H1 (cell line): ENCODE measurements around the gene CCDC107. TPM values are rescaled to one million over a fixed set of nuclear protein-coding genes. Genes with fewer than 3 reads are reported as not detected.
"Not testable (repeated sequence)": the region's sequence is repeated elsewhere in the genome, so short reads cannot be mapped to it uniquely, and the experiment has no call there.

Experiments used
- CTCF ChIA-PET: fragments of 300-600 bp; sonication (Branson Sonifier 250); formaldehyde crosslinking; loops from one replicate; lab custom pipeline; 2021; ENCODE audit not compliant: partially characterized antibody; lab: Charles Lee
- POLR2A ChIA-PET: fragments of 300-600 bp; sonication (Branson Sonifier 250); formaldehyde crosslinking; loops from one replicate; lab custom pipeline; 2021; ENCODE audit warnings: inconsistent platforms; ENCODE audit not compliant: partially characterized antibody; lab: Charles Lee
- DNase-seq, 2 experiments: peaks; one replicate each; pipeline versions ENCODE4 v3.0.0 to v3.0.0-alpha.2; 2010 to 2022; ENCODE audit warnings: low spot score in 2 of 2, low read depth in 1 of 2, mixed read lengths in 1 of 2
- FAIRE-seq: peaks from 2 replicates; lab custom pipeline; 2011; peaks lifted over from hg19 to GRCh38; lab: Jason Lieb, UNC
- H2AFZ ChIP-seq: 2 replicates; pipeline ENCODE4 v1.8.1; 2012; ENCODE audit warnings: low read length, inconsistent platforms
- H2AK5ac ChIP-seq: 2 replicates; pipeline ENCODE4 v1.6.1; 2013; ENCODE audit warnings: low read depth, low read length
- H2BK120ac ChIP-seq: replicated peaks from 2 replicates; pipeline ENCODE3; 2013; ENCODE audit warnings: low read depth, low read length, inconsistent platforms
- H2BK12ac ChIP-seq: 2 replicates; pipeline ENCODE4 v1.6.1; 2013; ENCODE audit warnings: low read depth, low read length
- H2BK15ac ChIP-seq: 2 replicates; pipeline ENCODE4 v1.6.1; 2013; ENCODE audit warnings: low read length
- H2BK20ac ChIP-seq: 2 replicates; pipeline ENCODE4 v1.6.1; 2013; ENCODE audit warnings: low read length
- H2BK5ac ChIP-seq: 2 replicates; pipeline ENCODE4 v1.6.1; 2013; ENCODE audit warnings: low read depth, low read length
- H3K14ac ChIP-seq: 2 replicates; pipeline ENCODE4 v1.6.1; 2013; ENCODE audit warnings: inconsistent platforms; ENCODE audit not compliant: insufficient read length
- H3K18ac ChIP-seq: 2 replicates; pipeline ENCODE4 v1.6.1; 2013; ENCODE audit warnings: low read length; ENCODE audit errors: extremely low read depth
- H3K23ac ChIP-seq: 2 replicates; pipeline ENCODE4 v1.6.1; 2013; ENCODE audit warnings: inconsistent platforms; ENCODE audit not compliant: insufficient read length
- H3K23me2 ChIP-seq: 2 replicates; pipeline ENCODE4 v1.6.1; 2013; ENCODE audit warnings: low read depth, low read length
- H3K27ac ChIP-seq: 2 replicates; pipeline ENCODE4 v1.6.1; 2011; ENCODE audit warnings: low read depth, low read length, inconsistent platforms
- H3K27me3 ChIP-seq, 4 experiments: replicated peaks in 1 of 4; 1 replicate in 1 of 4; 2 replicates in 3 of 4; pipeline versions ENCODE4 v1.6.1 to v1.8.1; 2011 to 2013; ENCODE audit warnings: low read length in 3 of 4, mild to moderate bottlenecking in 3 of 4, inconsistent platforms in 2 of 4, mixed read lengths in 2 of 4, moderate library complexity in 1 of 4; ENCODE audit not compliant: control insufficient read depth in 3 of 4, insufficient read depth in 3 of 4; ENCODE audit errors: extremely low read depth in 1 of 4
- H3K36me3 ChIP-seq, 4 experiments: 2 replicates each; pipeline versions ENCODE4 v1.6.1 to v1.8.1; 2011 to 2013; ENCODE audit warnings: mild to moderate bottlenecking in 4 of 4, low read length in 3 of 4, moderate library complexity in 2 of 4, control low read depth in 1 of 4, inconsistent platforms in 1 of 4; ENCODE audit not compliant: insufficient read depth in 4 of 4, control insufficient read depth in 2 of 4
- H3K4ac ChIP-seq: replicated peaks from 2 replicates; pipeline ENCODE3; 2013; ENCODE audit warnings: low read length, low read depth, mixed read lengths, inconsistent platforms; ENCODE audit not compliant: insufficient read length
- H3K4me1 ChIP-seq, 4 experiments: replicated peaks in 1 of 4; 1 replicate in 1 of 4; 2 replicates in 3 of 4; pipeline versions ENCODE4 v1.6.1 to v1.8.1; 2011 to 2013; ENCODE audit warnings: low read length in 3 of 4, inconsistent platforms in 2 of 4, mixed read lengths in 1 of 4; ENCODE audit not compliant: insufficient read depth in 4 of 4, control insufficient read depth in 3 of 4
- H3K4me2 ChIP-seq, 2 experiments: 2 replicates each; pipeline versions ENCODE4 v1.6.1 to v1.8.1; 2011 to 2013; ENCODE audit warnings: low read depth in 2 of 2, low read length in 2 of 2, control low read depth in 1 of 2, inconsistent platforms in 1 of 2, mild to moderate bottlenecking in 1 of 2; ENCODE audit not compliant: insufficient read depth in 1 of 2
- H3K4me3 ChIP-seq, 4 experiments: fragments of 200-600, 300-600 bp in 1 of 4; sonication (generic), shearing (Covaris generic), sonication (Bioruptor Twin) in 1 of 4; 2 replicates each; pipeline versions ENCODE4 v1.5.1 to v1.8.1; 2011 to 2016; ENCODE audit warnings: low read length in 4 of 4, low read depth in 3 of 4, control low read depth in 2 of 4, inconsistent platforms in 2 of 4, mild to moderate bottlenecking in 2 of 4, mixed read lengths in 1 of 4, moderate library complexity in 1 of 4; ENCODE audit not compliant: insufficient read depth in 2 of 4; ENCODE audit errors: extremely low read depth in 1 of 4
- H3K56ac ChIP-seq: replicated peaks from 2 replicates; pipeline ENCODE3; 2013; ENCODE audit warnings: low read depth, mild to moderate bottlenecking, mixed read lengths, low read length, inconsistent platforms; ENCODE audit not compliant: insufficient read length
- H3K79me1 ChIP-seq: 2 replicates; pipeline ENCODE4 v1.6.1; 2013; ENCODE audit warnings: low read depth, low read length, control low read depth
- H3K79me2 ChIP-seq, 2 experiments: 2 replicates each; pipeline versions ENCODE4 v1.6.1 to v1.8.1; 2012 to 2013; ENCODE audit warnings: low read length in 2 of 2, mild to moderate bottlenecking in 2 of 2, inconsistent platforms in 1 of 2; ENCODE audit not compliant: insufficient read depth in 2 of 2, control insufficient read depth in 1 of 2
- H3K9ac ChIP-seq, 4 experiments: replicated peaks in 1 of 4; 1 replicate in 1 of 4; 2 replicates in 3 of 4; pipeline versions ENCODE4 v1.6.1 to v1.8.1; 2011 to 2013; ENCODE audit warnings: low read depth in 3 of 4, low read length in 3 of 4, control low read depth in 2 of 4, mild to moderate bottlenecking in 2 of 4, moderate library complexity in 2 of 4, inconsistent platforms in 1 of 4; ENCODE audit errors: extremely low read depth in 1 of 4
- H3K9me3 ChIP-seq, 2 experiments: 2 replicates each; pipeline versions ENCODE4 v1.6.1 to v1.8.1; 2012 to 2013; ENCODE audit warnings: mild to moderate bottlenecking in 2 of 2, moderate library complexity in 2 of 2, control low read depth in 1 of 2, inconsistent platforms in 1 of 2, low read depth in 1 of 2, low read length in 1 of 2, mixed read lengths in 1 of 2; ENCODE audit not compliant: insufficient read depth in 2 of 2
- H4K20me1 ChIP-seq, 2 experiments: replicated peaks in 1 of 2; 2 replicates each; pipeline versions ENCODE3 to v1.8.1; 2011 to 2013; ENCODE audit warnings: inconsistent platforms in 2 of 2, low read length in 2 of 2, mild to moderate bottlenecking in 1 of 2; ENCODE audit not compliant: insufficient read depth in 2 of 2, control insufficient read depth in 1 of 2
- H4K5ac ChIP-seq: 2 replicates; pipeline ENCODE4 v1.6.1; 2013; ENCODE audit warnings: low read length, low read depth, mixed read lengths, inconsistent platforms; ENCODE audit not compliant: insufficient read length
- H4K8ac ChIP-seq: 2 replicates; pipeline ENCODE4 v1.8.0; 2013; ENCODE audit warnings: mild to moderate bottlenecking, moderate library complexity, low read length, inconsistent platforms; ENCODE audit not compliant: insufficient read depth; ENCODE audit errors: extremely low read depth
- H4K91ac ChIP-seq: replicated peaks from 2 replicates; pipeline ENCODE3; 2013; ENCODE audit warnings: low read length, mixed read lengths, inconsistent platforms; ENCODE audit not compliant: insufficient read length
- WGBS, 2 experiments: shearing (Covaris generic) in 1 of 2; methylation state at CpG; one replicate each; pipeline versions ENCODE4 v1.1.6 to v1.1.7; 2013 to 2015; ENCODE audit warnings: low lambda C conversion rate in 2 of 2, mixed read lengths in 2 of 2, inconsistent platforms in 1 of 2, low coverage in 1 of 2, missing lambda C conversion rate in 1 of 2; ENCODE audit not compliant: insufficient replicate concordance in 2 of 2, insufficient coverage in 1 of 2, insufficient read length in 1 of 2; ENCODE audit errors: extremely low coverage in 1 of 2, missing lambda C conversion rate in 1 of 2; 5-methylcytosine and 5-hydroxymethylcytosine counted together
- polyA plus RNA-seq, 7 experiments: library from polyadenylated mRNA; depleted of rRNA in 3 of 7; stranded (reverse) in 5 of 7; unstranded in 2 of 7; fragments of >200 nt in 5 of 7; fragments of 200-250 nt in 2 of 7; gene quantifications; 1 replicate in 5 of 7; 2 replicates in 1 of 7; 4 replicates in 1 of 7; pipeline versions ENCODE4 v1.2.1 to v1.2.3, GENCODE V29; 2011 to 2013; ENCODE audit warnings: missing spikeins in 2 of 7, mixed read lengths in 2 of 7
- total RNA-seq: library from RNA; stranded (reverse); fragmentation: NEBNext Ultra II Directional; extraction: Animal tissue kit (Norgen Biotek cat#: 25700); gene quantifications from 2 replicates; pipeline ENCODE4 v1.2.1, GENCODE V29; 2021

The CCDC107 gene
- total and polyA plus RNA-seq, 2 of the 8 experiments (the other 6 are each of a cell fraction or from before 2014, with no cell fraction given) = 8.2 to 9.0 TPM

DNA sequence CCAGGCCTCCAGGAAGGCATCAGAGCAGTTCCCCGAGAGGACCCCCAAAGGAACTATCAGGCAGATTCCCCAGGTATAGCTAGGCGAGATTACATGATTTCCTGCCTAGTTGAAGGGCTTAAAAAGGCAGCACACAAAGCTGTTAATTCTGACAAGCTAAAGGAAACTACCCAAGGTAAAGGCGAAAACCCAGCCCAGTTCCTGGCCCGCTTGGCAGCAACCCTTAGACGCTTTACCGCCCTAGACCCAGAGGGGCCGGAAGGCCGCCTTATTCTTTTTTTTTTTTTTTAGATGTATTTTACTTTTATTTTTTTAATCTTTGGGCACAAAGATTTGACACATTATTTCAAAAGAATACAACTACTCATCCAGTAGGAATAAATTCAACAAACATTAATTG is 19.3 kb upstream of the CCDC107 start:
- H3K4me1 ChIP-seq, CTCF ChIA-PET: not testable (repeated sequence)

DNA sequence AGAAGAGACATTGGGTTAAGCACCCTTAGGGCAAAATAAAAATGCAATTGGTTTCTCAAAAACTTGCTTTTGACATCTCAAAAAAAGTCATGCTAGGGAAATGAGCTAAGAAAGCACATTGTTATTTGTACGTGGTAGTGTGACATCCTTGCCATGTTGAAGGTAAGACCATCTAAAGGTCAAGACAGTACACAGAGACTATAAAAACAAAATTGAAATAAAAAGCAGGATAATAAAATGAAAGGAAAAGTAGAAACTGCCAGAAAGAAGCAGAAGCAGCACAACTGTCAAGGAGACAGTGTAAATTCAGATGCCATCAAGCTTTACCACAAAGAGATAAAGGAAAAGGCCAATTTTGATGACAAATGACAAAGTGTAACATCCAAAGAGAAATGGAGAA is 18.9 kb upstream of the CCDC107 start:
- 82% methylated on average over 1 of the region's 1 CpG; no CpG with 5 or more reads in 1 of the 2 experiments for WGBS, 2 experiments
- H4K8ac ChIP-seq, H3K27me3 ChIP-seq, H2BK20ac ChIP-seq, H3K14ac ChIP-seq, H3K56ac ChIP-seq, H3K4me1 ChIP-seq, H3K23me2 ChIP-seq, H3K18ac ChIP-seq, DNase-seq, H3K23ac ChIP-seq, H3K9ac ChIP-seq, H2AK5ac ChIP-seq, H3K4me2 ChIP-seq, H3K36me3 ChIP-seq, H4K5ac ChIP-seq, H2BK15ac ChIP-seq, H3K27ac ChIP-seq, H3K4ac ChIP-seq, H2BK12ac ChIP-seq, H3K9me3 ChIP-seq, H2BK5ac ChIP-seq, FAIRE-seq, H3K79me2 ChIP-seq, POLR2A ChIA-PET, H2AFZ ChIP-seq, H4K91ac ChIP-seq, H4K20me1 ChIP-seq, H2BK120ac ChIP-seq, H3K4me3 ChIP-seq, H3K79me1 ChIP-seq: not testable (repeated sequence)
- CTCF ChIA-PET = interaction anchor here (1.3 kb wide), 1 partner anchor 28 kb away, joined by 4 read pairs; no protein-coding TSS in a partner anchor

More for the DNA sequence above, 19.3 kb upstream of the CCDC107 start:
- H3K27ac ChIP-seq, H2BK20ac ChIP-seq, H3K27me3 ChIP-seq, H3K9me3 ChIP-seq, H3K23me2 ChIP-seq, H3K79me1 ChIP-seq, H3K4ac ChIP-seq, H3K4me2 ChIP-seq, H2BK120ac ChIP-seq, H3K23ac ChIP-seq, H2BK15ac ChIP-seq, H3K56ac ChIP-seq, H3K4me3 ChIP-seq, H4K5ac ChIP-seq, H3K9ac ChIP-seq, H3K79me2 ChIP-seq, H3K36me3 ChIP-seq, H2BK5ac ChIP-seq, H2BK12ac ChIP-seq, FAIRE-seq, H2AFZ ChIP-seq, DNase-seq, H4K91ac ChIP-seq, H3K14ac ChIP-seq, H4K8ac ChIP-seq, H2AK5ac ChIP-seq, H4K20me1 ChIP-seq, H3K18ac ChIP-seq: not testable (repeated sequence)
- WGBS, 2 experiments = 78% methylated on average over 5 of the region's 8 CpGs; no CpG with 5 or more reads in 1 of the 2 experiments
- POLR2A ChIA-PET = interaction anchor here (0.7 kb wide), 1 partner anchor 65 kb away, joined by 3 read pairs; no protein-coding TSS in a partner anchor
